GM23338 (cell line): ENCODE data around the gene JPH3. TPM values are rescaled to one million over a fixed set of nuclear protein-coding genes. Genes with fewer than 3 reads are reported as not detected.

ENCODE experiments used
- ATAC-seq: fragments of 200-7000 bp; cut with Tn5 transposase; 3 replicates; pipeline ENCODE4 v1.9.1; 2020
- DNase-seq: peaks from one replicate; pipeline ENCODE4 v3.0.0-alpha.2; 2015; ENCODE audit warnings: low spot score
- H2AFZ ChIP-seq: fragments of 200-600 bp; sonication (generic); 2 replicates; pipeline ENCODE4 v1.8.0; 2016; ENCODE audit warnings: antibody characterized with exemption, mild to moderate bottlenecking, moderate library complexity
- H3F3A ChIP-seq: fragments of 200-600 bp; sonication (generic); replicated peaks from 2 replicates; pipeline ENCODE4 v1.8.0; 2017; ENCODE audit warnings: antibody characterized with exemption, mixed run types, low read depth
- H3K27ac ChIP-seq: fragments of 200-600 bp; sonication (generic); 2 replicates; pipeline ENCODE4 v1.6.1; 2016; ENCODE audit warnings: low read depth
- H3K27me3 ChIP-seq: fragments of 200-600 bp; sonication (generic); 2 replicates; pipeline ENCODE4 v1.8.0; 2016; ENCODE audit warnings: mild to moderate bottlenecking, mixed run types, moderate library complexity; ENCODE audit not compliant: insufficient read depth
- H3K36me3 ChIP-seq: fragments of 200-600 bp; sonication (generic); 2 replicates; pipeline ENCODE4 v1.8.0; 2016; ENCODE audit warnings: mild to moderate bottlenecking; ENCODE audit not compliant: insufficient read depth
- H3K4me1 ChIP-seq: fragments of 200-600 bp; sonication (generic); 2 replicates; pipeline ENCODE4 v1.8.0; 2016; ENCODE audit warnings: mild to moderate bottlenecking, moderate library complexity; ENCODE audit not compliant: insufficient read depth
- H3K4me2 ChIP-seq: fragments of 200-600 bp; sonication (generic); 2 replicates; pipeline ENCODE4 v1.7.1; 2017; ENCODE audit warnings: mixed run types
- H3K4me3 ChIP-seq: fragments of 200-600 bp; sonication (generic); 2 replicates; pipeline ENCODE4 v1.6.1; 2016; ENCODE audit warnings: mixed run types
- H3K79me2 ChIP-seq: fragments of 200-600 bp; sonication (generic); replicated peaks from 2 replicates; pipeline ENCODE4 v1.8.0; 2017; ENCODE audit warnings: mild to moderate bottlenecking; ENCODE audit not compliant: insufficient read depth
- H3K9me2 ChIP-seq: fragments of 200-600 bp; sonication (generic); 2 replicates; pipeline ENCODE4 v1.8.0; 2017; ENCODE audit not compliant: insufficient read depth
- H4K20me1 ChIP-seq: fragments of 200-600 bp; sonication (generic); replicated peaks from 2 replicates; pipeline ENCODE4 v1.8.0; 2017; ENCODE audit warnings: mild to moderate bottlenecking; ENCODE audit not compliant: insufficient read depth
- H3K27ac Mint-ChIP-seq: 2 replicates; pipeline ENCODE4 v1.8.0; 2020; ENCODE audit warnings: inconsistent platforms, mild to moderate bottlenecking, moderate library complexity, mixed read lengths
- H3K27me3 Mint-ChIP-seq: 3 replicates; pipeline ENCODE4 v1.8.0; 2022; ENCODE audit warnings: low read depth, mild to moderate bottlenecking, moderate library complexity, mixed read lengths, inconsistent platforms; ENCODE audit not compliant: insufficient read depth, poor library complexity
- H3K36me3 Mint-ChIP-seq: 3 replicates; pipeline ENCODE4 v1.8.0; 2021; ENCODE audit warnings: low read depth, mild to moderate bottlenecking, inconsistent platforms, moderate library complexity, mixed read lengths
- H3K4me1 Mint-ChIP-seq: 3 replicates; pipeline ENCODE4 v1.8.0; 2020; ENCODE audit warnings: mild to moderate bottlenecking, inconsistent platforms, mixed read lengths
- H3K4me3 Mint-ChIP-seq: 3 replicates; pipeline ENCODE4 v1.8.0; 2021; ENCODE audit warnings: moderate library complexity, mild to moderate bottlenecking, inconsistent platforms, mixed read lengths
- H3K9me3 Mint-ChIP-seq: 3 replicates; pipeline ENCODE4 v1.8.0; 2020; ENCODE audit warnings: moderate library complexity, mild to moderate bottlenecking, inconsistent platforms, mixed read lengths
- CREB1 ChIP-seq: fragments of 250-450 bp; sonication (Bioruptor Pico); IDR thresholded peaks from 2 replicates; pipeline ENCODE4 v1.5.0; 2020; ENCODE audit warnings: low read depth, mild to moderate bottlenecking, moderate library complexity
- CTCF ChIP-seq, 2 experiments: fragments of 200-600 bp in 1 of 2; sonication (generic) in 1 of 2; conservative IDR thresholded peaks; 2 replicates each; pipeline versions ENCODE4 v1.5.1 to v1.6.1; 2016 to 2017; ENCODE audit warnings: antibody characterized with exemption in 2 of 2, low read depth in 2 of 2, mild to moderate bottlenecking in 2 of 2, moderate library complexity in 1 of 2
- EZH2 ChIP-seq: fragments of 200-600 bp; sonication (generic); IDR thresholded peaks from one replicate; pipeline ENCODE4 v1.8.0; 2017; ENCODE audit warnings: antibody characterized with exemption, mild to moderate bottlenecking, low read depth; ENCODE audit not compliant: unreplicated experiment
- EZH2phosphoT487 ChIP-seq: fragments of 200-600 bp; sonication (generic); IDR thresholded peaks from one replicate; pipeline ENCODE4 v1.8.1; 2018; ENCODE audit warnings: antibody characterized with exemption; ENCODE audit not compliant: unreplicated experiment
- JUNB ChIP-seq: IDR thresholded peaks from one replicate; pipeline ENCODE4 v1.6.1; 2016; ENCODE audit warnings: antibody characterized with exemption; ENCODE audit not compliant: unreplicated experiment
- NANOG ChIP-seq: IDR thresholded peaks from 2 replicates; pipeline ENCODE4 v1.6.1; 2016; ENCODE audit warnings: antibody characterized with exemption, borderline replicate concordance
- POLR2AphosphoS5 ChIP-seq: IDR thresholded peaks from 2 replicates; pipeline ENCODE4 v1.6.1; 2016; ENCODE audit warnings: antibody characterized with exemption, low read depth
- STAT1 ChIP-seq: IDR thresholded peaks from one replicate; pipeline ENCODE4 v1.6.1; 2016; ENCODE audit warnings: antibody characterized with exemption; ENCODE audit not compliant: unreplicated experiment
- ZNF114 ChIP-seq: fragments of 250-450 bp; sonication (Bioruptor Pico); IDR thresholded peaks from 2 replicates; pipeline ENCODE4 v1.5.0; 2020; ENCODE audit warnings: mild to moderate bottlenecking, moderate library complexity
- ZNF331 ChIP-seq: fragments of 250-450 bp; sonication (Bioruptor Pico); IDR thresholded peaks from 2 replicates; pipeline ENCODE4 v1.5.0; 2020; ENCODE audit warnings: low read depth, mild to moderate bottlenecking, moderate library complexity
- ZNF462 ChIP-seq: fragments of 250-450 bp; sonication (Bioruptor Pico); IDR thresholded peaks from 2 replicates; pipeline ENCODE4 v1.5.0; 2020; ENCODE audit warnings: mild to moderate bottlenecking, moderate library complexity
- polyA plus RNA-seq: library from polyadenylated mRNA; unstranded; fragments of >200 nt; fragmentation: Nextera tagmentation; extraction: Ambion mirVana; gene quantifications from 2 replicates; pipeline ENCODE4 v1.2.1, GENCODE V29; 2016
- total RNA-seq: library from RNA; depleted of rRNA; stranded (reverse); fragments of >200 nt; shearing (Covaris generic); gene quantifications from 2 replicates; pipeline ENCODE4 v1.2.3, GENCODE V29; 2014
- TF ChIP-seq, protein P1 (sequence below): IDR thresholded peaks from 2 replicates; pipeline ENCODE4 v1.6.1; 2016; ENCODE audit warnings: antibody characterized with exemption
- TF ChIP-seq, protein P2 (sequence below): IDR thresholded peaks from one replicate; pipeline ENCODE4 v1.6.1; 2018; ENCODE audit warnings: antibody characterized with exemption; ENCODE audit not compliant: unreplicated experiment

The JPH3 gene
- total and polyA plus RNA-seq, 2 experiments from 2014 or later = 8.4 to 38.3 TPM

DNA sequence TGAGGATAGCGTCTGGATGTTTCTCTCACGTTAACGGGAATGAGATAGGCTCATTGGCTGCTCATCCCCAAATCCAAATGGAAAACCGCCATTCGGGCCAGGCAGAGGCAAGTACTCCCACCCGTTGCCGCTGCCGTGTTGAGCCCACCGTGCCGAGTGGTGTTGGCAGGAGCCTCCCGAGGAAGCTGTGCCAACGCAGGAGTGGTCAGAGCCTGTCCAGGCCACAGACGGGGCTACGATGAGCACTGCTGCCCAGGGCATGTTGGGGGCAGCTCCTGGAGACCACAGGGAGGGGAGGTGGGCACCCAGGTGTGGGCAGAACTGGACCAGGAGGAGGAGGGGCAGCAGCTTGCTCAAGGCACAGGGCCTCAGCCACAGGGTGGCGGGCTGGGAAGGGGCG is 91.5 kb downstream of the JPH3 start:
- ATAC-seq = no peak
- Histone ChIP-seq H3K4me1 (no peaks in the 10 kb centered on the region), H3K4me2 (no peak overlapping the region), H3K4me3 (no peak overlapping the region), H3F3A (no peaks in the 10 kb centered on the region), H3K27me3 (no peaks in the 10 kb centered on the region), H3K36me3 (no peaks in the 10 kb centered on the region; the same call in 1 of the 2 replicates), H3K79me2 (no peaks in the 10 kb centered on the region), H4K20me1 (no peaks in the 10 kb centered on the region; the same call in 1 of the 2 replicates), H3K9me2 (no peaks in the 10 kb centered on the region), H2AFZ (no peak overlapping the region), H3K27ac (no peak overlapping the region)
- no peaks in the 10 kb centered on the region for H3K4me1 Mint-ChIP-seq
- H3K27me3 Mint-ChIP-seq = peaks cover 26% of the 10 kb centered on the region
- no peaks in the 10 kb centered on the region for H3K9me3 Mint-ChIP-seq
- no peak overlapping the region for H3K27ac Mint-ChIP-seq
- TF ChIP-seq, protein P1, sequence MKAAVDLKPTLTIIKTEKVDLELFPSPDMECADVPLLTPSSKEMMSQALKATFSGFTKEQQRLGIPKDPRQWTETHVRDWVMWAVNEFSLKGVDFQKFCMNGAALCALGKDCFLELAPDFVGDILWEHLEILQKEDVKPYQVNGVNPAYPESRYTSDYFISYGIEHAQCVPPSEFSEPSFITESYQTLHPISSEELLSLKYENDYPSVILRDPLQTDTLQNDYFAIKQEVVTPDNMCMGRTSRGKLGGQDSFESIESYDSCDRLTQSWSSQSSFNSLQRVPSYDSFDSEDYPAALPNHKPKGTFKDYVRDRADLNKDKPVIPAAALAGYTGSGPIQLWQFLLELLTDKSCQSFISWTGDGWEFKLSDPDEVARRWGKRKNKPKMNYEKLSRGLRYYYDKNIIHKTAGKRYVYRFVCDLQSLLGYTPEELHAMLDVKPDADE = no peak
- TF ChIP-seq JUNB (no peak), STAT1 (no peak), EZH2 (no peak), NANOG (no peak), ZNF114 (CRISPR knock-in tag) (no peak), CTCF (conservative IDR thresholded peaks at IDR 0.05; ENCODE audit: low read depth in 2 of 2) (no peak), ZNF462 (CRISPR knock-in tag) (no peak), ZNF331 (CRISPR knock-in tag) (no peak), CREB1 (CRISPR knock-in tag) (no peak), EZH2phosphoT487 (no peak), POLR2AphosphoS5 (no peak)
- TF ChIP-seq, protein P2, sequence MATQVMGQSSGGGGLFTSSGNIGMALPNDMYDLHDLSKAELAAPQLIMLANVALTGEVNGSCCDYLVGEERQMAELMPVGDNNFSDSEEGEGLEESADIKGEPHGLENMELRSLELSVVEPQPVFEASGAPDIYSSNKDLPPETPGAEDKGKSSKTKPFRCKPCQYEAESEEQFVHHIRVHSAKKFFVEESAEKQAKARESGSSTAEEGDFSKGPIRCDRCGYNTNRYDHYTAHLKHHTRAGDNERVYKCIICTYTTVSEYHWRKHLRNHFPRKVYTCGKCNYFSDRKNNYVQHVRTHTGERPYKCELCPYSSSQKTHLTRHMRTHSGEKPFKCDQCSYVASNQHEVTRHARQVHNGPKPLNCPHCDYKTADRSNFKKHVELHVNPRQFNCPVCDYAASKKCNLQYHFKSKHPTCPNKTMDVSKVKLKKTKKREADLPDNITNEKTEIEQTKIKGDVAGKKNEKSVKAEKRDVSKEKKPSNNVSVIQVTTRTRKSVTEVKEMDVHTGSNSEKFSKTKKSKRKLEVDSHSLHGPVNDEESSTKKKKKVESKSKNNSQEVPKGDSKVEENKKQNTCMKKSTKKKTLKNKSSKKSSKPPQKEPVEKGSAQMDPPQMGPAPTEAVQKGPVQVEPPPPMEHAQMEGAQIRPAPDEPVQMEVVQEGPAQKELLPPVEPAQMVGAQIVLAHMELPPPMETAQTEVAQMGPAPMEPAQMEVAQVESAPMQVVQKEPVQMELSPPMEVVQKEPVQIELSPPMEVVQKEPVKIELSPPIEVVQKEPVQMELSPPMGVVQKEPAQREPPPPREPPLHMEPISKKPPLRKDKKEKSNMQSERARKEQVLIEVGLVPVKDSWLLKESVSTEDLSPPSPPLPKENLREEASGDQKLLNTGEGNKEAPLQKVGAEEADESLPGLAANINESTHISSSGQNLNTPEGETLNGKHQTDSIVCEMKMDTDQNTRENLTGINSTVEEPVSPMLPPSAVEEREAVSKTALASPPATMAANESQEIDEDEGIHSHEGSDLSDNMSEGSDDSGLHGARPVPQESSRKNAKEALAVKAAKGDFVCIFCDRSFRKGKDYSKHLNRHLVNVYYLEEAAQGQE = no peak
- H3K4me3 Mint-ChIP-seq = no peak overlapping the region
- no peak for DNase-seq
- peaks cover 23% of the 10 kb centered on the region; the same call in 2 of the 3 replicates for H3K36me3 Mint-ChIP-seq
